GM03348 (cell line): ENCODE data around the gene EGLN1.

Experiments
- DNase-seq: peaks from one replicate; pipeline ENCODE4 v3.0.0; 2012; ENCODE audit warnings: low spot score

EGLN1 gene

GRCh38 chr1:231395998-231396390, 26.1 kb downstream of the EGLN1 start:
- DNase-seq, result no peak

- peak; percentile 85 for DNase-seq
Measured at GRCh38 chr1:231395076-231395997, 26.8 kb downstream of the EGLN1 start.

- DNase-seq, result no peak
Measured at GRCh38 chr1:231393668-231394067, 28.4 kb downstream of the EGLN1 start.

- no peak for DNase-seq
Measured at GRCh38 chr1:231392389-231393131, 29.5 kb downstream of the EGLN1 start.

- DNase-seq, result peak; percentile 30
Measured at GRCh38 chr1:231390071-231390470, 32.0 kb downstream of the EGLN1 start.

GRCh38 chr1:231387770-231388669, 34.1 kb downstream of the EGLN1 start:
- DNase-seq, result peak; percentile 53

GRCh38 chr1:231386466-231386865, 35.6 kb downstream of the EGLN1 start:
- DNase-seq, result no peak

- DNase-seq, result no peak
Measured at GRCh38 chr1:231385416-231385748, 36.7 kb downstream of the EGLN1 start.

GRCh38 chr1:231384696-231385415, 37.2 kb downstream of the EGLN1 start:
- no peak for DNase-seq

- no peak for DNase-seq
Measured at GRCh38 chr1:231383159-231383860, 38.8 kb downstream of the EGLN1 start.

GRCh38 chr1:231382426-231382825, 39.7 kb downstream of the EGLN1 start:
- no peak for DNase-seq

- no peak for DNase-seq
Measured at GRCh38 chr1:231381729-231382128, 40.4 kb downstream of the EGLN1 start.

GRCh38 chr1:231376875-231377549, 45.1 kb downstream of the EGLN1 start:
- DNase-seq, result no peak

GRCh38 chr1:231376101-231376500, 46.0 kb downstream of the EGLN1 start:
- DNase-seq, result no peak

- DNase-seq, result no peak
Measured at GRCh38 chr1:231374394-231374793, 47.7 kb downstream of the EGLN1 start.

- DNase-seq, result no peak
Measured at GRCh38 chr1:231372501-231372900, 49.6 kb downstream of the EGLN1 start.

GRCh38 chr1:231369282-231369681, 52.8 kb downstream of the EGLN1 start:
- DNase-seq, result no peak

GRCh38 chr1:231364192-231364591, 57.9 kb downstream of the EGLN1 start:
- no peak for DNase-seq

GRCh38 chr1:231363624-231364023, 58.5 kb downstream of the EGLN1 start:
- no peak for DNase-seq

- DNase-seq, result no peak
Measured at GRCh38 chr1:231362325-231362724, 59.8 kb downstream of the EGLN1 start.
